GM19324 (cell line): Measurements from ENCODE around the gene SLAMF8.

Experiments
- ATAC-seq: cut with Tn5 transposase; IDR thresholded peaks from one replicate; pipeline ENCODE4 v1.9.1; 2021; ENCODE audit warnings: mild to moderate bottlenecking, moderate library complexity; ENCODE audit not compliant: unreplicated experiment, low FRiP score

The SLAMF8 gene

DNA sequence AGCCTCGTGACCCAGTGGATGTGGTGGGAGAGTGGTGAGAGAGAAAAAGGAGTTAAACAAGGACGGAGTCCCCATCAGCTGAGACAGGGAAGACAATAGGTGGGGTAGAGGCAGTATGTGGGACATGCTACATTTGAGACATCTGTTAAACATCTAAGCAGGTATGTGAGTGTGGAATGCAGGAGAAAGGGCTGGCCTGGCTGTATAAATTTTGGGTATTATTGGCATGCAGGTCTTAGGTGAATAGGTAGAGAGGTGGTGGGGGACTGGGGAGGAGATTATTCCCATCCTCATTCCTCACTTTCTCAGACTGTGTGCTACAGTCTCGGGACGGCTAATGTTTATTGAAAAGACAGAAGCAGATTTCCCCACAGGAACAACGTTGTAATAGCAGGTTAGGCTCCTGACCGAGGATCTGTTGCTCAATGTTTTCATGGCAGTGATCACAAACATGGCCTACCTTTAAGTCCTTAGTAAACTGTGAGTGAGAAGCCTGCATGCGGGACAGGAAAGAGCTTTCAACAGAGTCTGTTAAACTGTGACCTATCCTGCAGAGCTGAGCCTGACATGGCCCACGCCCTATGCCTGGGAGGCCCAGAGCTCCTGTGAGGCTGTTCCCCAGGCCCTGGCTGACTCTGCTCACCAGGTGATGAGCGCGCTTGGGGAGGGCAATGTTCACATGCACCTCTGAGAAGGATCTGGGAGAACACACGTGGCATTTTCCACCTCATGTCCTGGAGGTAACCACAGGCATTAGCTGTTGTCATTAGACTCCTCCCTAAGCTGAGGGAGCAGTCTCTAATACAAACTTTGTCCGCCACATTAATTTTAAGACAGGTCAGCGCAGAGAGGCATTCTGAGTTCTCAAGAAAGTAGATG lies 19.3 kb downstream of the SLAMF8 start:
- ATAC-seq, result no peak

DNA sequence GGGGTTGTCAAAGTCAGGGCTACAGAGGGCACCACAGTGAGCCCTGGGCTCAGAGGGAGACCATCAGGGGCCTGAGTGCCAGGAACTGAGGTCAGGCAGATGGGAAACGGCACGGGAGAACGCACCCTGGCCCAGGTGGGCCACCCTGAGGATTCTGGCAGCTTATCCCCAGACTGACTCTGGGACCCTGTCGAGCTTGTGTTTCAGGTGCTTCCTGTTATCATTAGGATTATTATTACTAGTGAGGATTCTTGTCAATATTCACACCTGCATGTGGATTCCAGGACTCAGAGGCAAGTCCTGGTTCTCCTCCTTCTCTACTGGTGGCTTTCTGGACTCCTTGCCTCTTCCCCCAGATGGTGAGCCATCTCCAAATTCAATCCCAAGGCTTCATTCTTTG lies 20.6 kb downstream of the SLAMF8 start:
- ATAC-seq, result no peak

DNA sequence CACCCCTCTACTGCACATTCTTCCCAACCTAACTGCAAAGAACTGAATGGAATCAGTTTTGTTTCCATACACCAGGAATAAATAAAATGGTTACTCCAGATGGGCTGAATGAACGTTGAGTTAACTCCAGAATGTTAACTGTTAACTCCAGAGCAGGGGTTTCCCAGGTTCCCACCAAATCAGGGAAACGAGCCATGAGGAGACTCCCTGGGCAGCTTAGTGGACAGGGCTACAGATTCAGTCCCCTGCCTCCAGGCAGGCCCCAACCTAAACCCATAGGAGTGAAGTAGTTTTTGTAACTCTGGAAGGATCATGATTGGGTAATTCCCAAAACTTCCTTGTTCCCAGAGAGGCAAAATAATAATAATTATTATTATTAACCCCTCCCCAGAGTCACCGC lies 21.7 kb downstream of the SLAMF8 start:
- no peak for ATAC-seq

DNA sequence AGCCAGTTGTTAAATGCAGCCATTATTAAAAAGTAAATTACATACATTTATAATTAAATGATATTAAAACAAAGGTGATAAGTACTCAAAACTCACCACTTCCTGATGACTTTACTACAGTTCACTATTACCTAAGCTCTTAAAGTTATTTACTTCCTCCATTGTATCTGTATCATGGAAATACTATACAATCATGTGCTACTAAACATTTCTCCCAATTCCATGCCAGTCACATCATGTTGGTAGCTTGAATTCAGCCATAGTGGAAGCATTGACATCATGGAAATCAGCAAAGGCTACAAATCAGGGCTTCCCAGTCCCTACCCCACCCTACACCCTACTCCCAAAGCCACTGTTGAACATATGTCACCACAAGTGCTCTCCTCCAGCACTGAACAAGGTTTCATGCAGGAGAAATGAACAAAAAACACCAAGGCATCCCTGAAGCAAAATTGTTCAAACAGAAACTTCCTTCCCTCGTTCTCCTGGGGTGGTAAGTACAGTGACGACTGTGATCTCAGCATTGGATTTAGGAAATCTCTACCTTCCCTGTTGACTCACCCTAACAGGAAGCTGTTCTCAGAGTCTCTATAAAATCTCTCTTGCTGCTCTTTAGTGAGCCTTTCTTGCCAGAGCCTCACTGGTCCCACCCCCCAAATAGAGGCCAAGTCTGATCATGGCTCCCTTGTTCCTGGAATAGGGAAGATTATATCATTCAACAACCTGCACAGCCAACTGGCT lies 23.1 kb downstream of the SLAMF8 start:
- no peak for ATAC-seq

DNA sequence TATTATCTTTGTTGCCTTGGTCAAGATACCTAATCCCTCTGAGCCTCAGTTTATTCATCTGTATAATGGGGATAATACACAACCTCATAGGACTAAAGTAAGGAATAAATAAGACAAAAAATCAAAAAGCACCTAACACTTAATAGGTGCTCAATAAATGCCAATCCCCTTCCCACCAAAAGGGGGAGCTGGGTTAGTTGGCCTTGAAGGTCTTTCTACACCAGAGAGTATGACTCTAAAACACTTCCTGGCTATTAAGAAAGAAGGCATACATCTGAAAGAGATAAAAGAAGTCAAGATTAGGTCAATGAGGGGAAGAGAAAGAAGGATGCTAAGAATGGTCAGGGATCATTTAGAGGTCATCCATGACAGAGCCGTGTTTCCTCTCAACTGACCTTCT lies 24.7 kb downstream of the SLAMF8 start:
- no peak for ATAC-seq

DNA sequence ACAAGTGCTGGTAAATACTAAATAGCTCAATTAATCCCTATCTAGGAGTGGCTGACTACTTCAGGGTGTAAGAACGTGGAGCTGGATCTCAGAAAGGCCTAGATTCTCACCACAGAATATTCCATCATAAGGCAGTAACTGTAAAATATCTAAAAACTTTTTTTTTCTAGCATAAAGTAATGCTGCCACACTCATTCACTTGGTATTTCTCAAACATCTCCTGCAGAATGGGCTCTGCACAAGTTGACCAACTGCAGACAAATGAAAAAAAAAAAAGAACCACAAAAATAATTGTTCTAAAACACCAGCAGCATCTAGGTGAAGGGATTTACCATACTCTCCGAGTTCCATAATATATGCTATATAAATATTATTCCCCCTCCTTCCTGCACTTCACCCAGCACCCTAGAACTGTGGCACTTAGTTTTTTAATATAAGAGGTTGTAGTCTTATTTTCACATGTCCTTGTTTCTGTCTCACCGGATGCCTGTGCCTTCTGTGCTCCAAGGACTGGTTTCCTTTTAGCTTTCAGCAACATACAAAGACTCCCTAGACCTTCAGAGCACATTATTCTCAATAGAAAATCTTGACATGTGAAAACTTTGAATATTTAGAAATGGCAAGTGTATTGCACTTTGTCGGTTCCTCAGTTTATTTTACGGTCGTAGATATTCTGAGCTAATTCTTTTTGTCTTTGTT lies 26.9 kb downstream of the SLAMF8 start:
- ATAC-seq, result no peak

DNA sequence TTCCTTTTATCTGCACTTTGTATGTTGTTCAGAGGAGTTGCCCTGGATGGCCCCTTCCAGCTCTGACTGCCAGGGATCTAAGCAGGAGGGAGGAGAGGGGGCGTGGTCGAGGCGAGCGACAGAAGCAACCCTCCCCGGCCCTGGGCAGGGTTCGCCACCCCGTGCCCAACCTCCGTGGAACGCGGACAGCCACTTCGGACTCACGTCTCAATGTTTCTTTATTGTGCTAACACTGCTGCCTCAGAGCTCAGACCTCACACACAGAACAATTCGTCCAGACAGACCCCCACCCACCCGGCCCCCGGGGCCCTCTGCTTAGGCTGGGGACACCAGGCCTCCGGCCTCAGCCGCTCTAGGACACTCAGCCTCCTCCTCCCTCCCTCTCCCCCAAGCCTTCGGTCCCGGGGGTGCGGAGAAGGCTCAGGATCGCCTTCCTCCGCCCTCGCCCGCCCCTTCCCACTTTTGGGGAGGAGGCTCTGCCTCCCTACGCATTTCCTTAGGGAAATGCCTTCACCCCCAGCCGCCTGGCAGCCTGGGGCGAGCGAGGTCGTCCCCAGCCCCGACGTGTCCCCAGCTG lies 27.5 kb downstream of the SLAMF8 start:
- no peak for ATAC-seq

DNA sequence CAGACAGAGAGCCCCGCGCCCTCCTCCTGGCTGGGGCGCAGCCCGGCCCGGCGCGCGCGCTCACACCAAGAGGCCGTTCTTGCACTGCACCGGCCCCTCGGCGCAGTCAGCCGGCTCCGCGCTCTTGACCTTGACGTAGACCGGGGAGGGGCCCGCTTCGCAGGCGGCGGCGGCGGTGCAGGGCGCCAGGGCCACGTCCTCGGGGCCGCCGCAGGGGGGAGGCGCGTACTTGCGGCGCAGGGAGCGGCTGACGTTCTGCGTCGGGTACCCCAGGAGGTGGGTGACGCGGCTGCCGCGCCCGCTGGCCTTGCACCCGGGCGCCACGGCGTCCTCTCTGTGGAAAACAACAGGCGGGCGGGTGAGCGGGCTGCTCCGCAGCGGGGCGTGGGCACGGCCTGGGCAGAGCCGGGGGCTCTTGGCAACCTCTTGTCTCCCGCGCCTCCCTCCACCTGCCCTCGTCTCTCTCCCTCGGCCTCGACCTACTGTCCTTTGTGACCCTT lies 28.1 kb downstream of the SLAMF8 start:
- ATAC-seq, result peak; percentile 64

DNA sequence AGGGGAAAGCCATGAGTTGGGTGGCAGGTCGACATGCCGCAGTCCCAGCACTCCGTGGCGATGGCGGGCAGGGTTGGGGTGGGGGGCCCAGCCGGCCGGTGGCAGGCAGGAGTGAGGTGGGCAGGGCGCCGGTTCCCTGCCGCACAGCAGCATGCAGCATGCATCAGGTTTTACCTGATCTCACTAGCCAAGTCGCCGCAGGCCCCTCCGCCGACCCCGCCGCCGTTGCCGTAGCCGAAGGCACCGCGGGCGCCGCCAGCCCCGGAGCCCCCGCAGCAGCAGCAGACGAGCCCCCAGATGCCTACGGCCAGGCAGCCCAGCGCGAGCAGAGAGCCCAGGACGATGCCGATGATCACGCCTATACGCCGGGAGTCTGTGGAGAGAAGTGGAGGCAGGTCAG lies 29.0 kb downstream of the SLAMF8 start:
- ATAC-seq, result no peak

DNA sequence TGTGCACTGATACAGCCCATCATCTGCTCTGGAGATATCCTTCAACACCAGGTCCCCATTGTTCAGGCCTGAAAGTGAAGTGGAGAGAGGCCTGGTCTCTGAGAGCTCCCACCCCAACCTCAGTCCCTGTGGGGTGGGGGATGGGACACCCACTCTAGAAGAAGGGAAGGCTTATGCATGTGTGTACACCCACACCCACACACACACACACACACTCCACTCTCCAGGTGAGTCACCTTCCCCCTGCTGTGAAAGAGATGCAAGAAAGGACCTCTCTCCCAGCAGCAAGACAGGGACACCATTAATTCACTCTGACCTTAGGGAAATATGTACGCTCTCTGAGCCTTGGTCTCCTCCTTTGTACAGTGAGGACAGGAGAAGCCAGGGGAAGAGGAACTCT lies 29.9 kb downstream of the SLAMF8 start:
- no peak for ATAC-seq

DNA sequence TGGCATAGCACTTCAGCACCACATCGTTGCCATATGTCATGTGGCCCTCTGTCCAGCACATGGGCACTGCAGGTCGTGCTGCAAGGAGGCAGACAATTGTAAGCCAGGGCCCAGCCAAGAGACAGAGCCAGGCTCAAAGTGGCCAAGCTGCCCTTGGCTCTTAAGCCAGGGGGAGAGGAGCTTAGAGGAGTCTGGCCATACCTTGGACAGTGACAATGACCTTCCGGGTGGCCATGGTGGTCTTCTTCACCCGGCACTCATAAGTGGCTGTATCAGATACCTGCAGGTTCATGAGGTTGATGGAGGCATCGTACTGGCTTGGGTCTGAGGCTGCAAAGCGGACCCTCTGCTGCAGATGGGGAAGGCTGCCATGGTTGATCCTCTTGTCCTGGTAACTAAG lies 31.2 kb downstream of the SLAMF8 start:
- no peak for ATAC-seq

DNA sequence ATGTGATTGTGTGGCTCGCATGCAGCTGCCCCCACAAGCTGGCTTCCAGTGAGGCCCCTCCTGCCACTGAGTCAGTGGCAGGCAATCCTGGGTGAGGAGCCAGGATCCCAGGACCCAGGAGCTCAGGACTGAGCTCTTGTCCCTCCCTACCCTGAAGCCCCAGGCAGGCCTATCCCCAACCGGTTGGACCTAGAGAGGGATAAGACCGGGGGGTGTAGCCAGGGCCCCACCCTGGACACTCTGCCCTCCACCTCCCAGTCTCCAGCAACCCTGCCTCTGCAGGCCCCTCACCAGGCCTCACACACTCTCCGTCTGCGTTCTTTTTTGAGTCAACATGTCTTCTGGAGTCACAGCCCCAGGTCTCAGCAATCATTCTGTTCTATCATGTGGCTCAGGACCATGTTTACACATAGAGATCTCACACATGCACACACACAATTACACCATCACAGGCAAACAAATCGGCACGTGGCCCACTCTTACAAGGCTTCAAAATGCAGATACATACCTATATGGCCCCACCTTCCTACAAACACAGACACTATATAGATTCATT lies 33.2 kb downstream of the SLAMF8 start:
- ATAC-seq, result no peak

DNA sequence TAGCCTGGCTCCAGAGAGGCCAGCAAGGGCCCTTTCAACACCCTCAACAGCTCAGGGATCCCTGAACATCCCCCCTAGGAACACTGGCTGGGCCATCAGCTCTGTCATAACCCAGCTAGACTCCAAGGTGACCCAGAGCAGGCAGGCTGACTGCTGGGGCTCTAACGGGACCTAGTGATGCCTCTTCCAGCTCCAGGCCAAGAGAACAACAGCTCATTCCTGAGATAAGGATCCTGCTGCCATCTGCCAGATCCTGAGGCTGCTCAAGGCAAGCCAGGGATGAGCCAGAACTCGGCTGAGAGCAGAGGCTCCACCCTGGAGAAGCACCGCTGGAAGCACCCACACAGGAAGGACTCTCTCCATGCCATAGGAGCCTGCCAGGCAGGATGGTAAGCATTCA lies 33.8 kb downstream of the SLAMF8 start:
- no peak for ATAC-seq

DNA sequence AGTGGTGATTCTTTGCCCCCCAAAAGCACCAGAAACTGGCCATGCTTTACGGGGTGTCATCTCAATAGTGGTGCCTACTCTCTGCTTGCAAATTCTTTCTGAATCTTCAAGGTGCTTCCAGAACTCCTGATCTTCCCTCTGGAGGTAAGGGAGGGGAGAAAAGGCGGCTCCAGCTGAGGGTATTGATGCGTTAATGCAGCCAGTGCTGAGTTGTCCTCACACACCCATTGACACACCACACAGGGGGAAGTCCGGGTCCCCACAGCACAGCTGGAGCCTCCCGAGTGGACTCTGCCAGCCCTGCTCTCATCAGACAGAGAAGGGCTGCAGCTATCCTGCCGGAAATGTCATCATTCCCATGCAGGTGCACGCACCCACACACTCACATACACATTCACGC lies 34.5 kb downstream of the SLAMF8 start:
- no peak for ATAC-seq

DNA sequence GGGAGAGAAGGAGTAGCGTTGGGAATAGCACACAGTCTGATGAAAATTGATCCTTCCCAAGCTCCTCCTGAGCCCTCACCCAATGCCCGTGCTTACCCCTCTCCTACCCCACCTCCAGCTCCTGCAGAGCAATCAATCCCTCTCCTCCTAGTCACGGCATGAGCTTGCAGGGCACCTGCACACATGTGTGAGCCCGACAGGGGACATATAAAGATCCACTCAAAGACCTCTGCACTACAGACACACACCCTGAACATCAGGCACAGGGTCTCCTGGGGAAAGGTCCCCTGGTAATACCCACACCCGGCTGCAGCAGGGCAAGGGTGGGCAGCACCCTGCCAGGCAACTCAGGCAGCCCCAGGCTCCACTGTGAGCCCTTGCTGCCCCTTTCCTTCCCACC lies 35.4 kb downstream of the SLAMF8 start:
- ATAC-seq, result no peak

DNA sequence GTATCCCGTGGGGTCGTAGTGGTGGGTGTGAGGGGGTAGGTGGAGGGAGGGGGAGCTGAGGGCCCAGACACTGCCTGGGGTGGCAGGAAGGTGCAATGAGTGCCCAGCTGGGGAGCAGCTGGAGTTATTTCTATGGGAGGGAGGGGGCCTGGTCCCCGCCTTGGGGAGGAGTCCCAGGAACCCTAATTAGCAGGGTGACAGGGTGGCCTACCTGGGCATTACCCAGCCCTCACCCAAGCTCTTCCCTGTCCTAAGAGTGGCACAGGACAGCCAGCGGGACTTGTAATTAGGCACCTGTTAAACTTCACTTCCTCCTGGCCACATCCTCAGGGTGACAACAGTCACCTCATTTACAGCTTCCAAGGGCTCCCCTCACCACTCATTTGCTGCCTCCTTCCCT lies 35.9 kb downstream of the SLAMF8 start, which contains the start of gene VSIG8:
TSS of gene VSIG8 (minus strand) at position 101 of the 400 bp plus-strand sequence. CDS start 136 bp downstream, outside the sequence.
- no peak for ATAC-seq

DNA sequence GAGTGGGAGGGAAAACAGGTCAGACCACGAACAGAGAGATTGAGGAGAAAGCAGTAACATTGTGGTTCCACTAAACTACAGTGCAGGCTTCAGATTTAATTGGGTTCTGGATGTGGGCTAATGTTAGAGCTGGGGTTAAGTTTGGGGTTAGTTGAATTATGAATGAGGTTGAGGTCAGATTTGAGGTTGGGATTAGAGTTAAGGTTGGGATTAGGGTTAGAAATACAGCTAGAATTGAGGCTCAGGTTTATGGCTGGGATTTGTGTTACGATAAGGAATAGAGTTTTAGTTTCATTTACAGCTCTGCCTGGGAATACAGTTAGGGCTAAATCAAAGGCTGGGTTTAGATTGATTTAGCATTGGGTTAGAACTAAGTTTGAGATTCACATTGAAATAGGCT lies 37.6 kb downstream of the SLAMF8 start:
- ATAC-seq, result no peak

DNA sequence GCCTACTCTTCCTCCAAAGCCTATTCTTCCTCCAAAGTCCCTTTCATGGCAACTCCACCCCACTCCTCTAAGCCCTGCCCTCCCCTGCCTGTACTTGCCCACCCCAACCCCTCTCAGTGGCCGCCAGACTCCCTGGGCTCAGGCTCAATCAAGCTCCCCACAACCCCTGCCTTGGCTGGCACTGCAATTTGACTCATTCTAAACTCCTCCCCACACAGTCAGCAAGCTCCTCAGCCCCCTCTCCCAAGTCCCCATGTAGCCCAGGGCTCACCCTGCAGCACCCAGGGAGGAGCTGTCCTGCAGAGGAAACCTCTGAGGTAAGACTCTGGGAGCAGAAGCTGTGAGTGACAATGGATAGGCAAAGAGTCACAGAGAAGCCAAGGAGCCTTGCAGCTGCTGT lies 39.4 kb downstream of the SLAMF8 start:
- no peak for ATAC-seq

DNA sequence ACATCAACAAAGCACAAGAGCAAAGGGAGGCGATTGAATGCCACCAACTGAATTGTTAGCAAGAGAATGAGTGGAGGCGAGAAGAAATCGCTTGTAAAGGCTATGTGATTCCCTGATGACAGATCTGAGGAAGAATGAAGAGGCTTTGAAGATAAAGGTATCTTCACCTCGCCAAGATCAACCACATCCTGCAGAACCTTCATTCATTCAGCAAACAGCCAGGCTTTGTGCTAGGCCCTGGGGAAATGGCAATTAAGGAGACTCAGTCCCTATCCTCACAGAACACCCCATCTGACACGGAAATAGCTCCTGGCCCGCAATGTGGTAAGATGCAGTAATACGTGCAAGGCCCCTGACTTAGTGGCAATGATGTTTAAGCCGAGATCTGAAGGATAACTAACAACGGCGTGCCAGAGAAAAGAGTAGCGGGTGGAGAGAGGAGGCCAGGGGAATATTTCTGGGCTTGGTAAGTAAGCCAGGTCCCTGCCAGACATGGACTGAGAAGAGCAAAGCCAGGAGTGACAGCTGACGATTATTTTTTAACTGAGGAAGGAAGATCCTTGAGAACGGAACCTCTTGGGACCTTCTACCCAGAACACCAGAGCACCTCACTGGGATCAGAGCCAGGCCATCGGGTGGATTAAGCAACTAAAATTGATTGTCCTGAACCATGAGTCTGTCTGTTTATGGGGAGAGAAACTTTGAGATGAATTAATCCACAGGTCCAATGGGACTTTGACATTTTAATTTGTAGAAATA lies 40.4 kb downstream of the SLAMF8 start:
- no peak for ATAC-seq

DNA sequence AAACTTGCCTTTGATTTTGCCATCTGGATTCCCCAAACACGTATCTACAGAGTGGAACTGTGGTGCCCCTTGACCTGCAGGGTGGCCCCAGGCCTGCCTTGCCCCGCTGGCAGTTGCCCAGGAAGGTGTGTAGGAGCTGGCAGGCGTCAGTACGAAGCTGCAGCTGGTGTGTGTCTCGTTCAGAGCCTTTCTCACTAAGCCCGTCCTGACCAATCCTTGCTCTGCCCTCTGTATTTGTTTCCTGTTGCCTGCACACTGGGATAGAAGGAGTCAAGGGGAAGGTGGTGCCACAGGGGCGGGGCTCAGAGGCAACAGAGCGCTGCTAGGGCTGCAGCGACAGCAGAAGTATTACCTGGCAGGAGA lies 41.0 kb downstream of the SLAMF8 start:
- ATAC-seq, result no peak
